ENCODE measurements around the gene LTB4R2.
"Not testable (repeated sequence)": the region's sequence is repeated elsewhere in the genome, so short reads cannot be mapped to it uniquely, and the experiment has no call there.

LTB4R2 gene

DNA sequence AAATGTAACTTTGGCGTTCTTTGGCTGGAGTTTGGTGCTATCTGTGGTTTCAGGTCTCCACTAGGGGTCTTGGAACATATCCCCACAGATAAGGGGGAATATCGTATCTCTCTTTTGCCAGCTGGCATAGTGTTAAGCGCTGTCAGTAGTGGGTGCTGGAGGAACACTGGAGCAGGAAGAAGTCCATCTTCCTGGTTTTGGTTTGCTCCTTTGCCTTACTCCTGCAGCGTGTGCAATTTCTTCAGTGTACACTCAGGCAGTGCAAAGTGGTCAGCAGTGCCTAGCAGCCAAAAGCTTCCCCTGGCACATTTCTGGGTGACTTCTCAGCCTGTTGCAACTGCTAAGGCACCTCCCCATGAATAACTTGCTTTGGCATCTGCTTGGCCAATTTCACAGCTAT is 41.6 kb downstream of the LTB4R2 start:
- Histone ChIP-seq H3K4me3 (ENCODE audit: low read depth, low read length) (no peak overlapping the region), H3K9ac (ENCODE audit: low read depth, low read length) (no peak overlapping the region), H3K9me3 (ENCODE audit: control insufficient read depth, insufficient read depth, low read length) (no peaks in the 10 kb centered on the region), H3K27ac (ENCODE audit: low read depth, low read length) (no peak overlapping the region), H3K36me3 (ENCODE audit: control insufficient read depth, insufficient read depth, low read length) (no peaks in the 10 kb centered on the region), H3K27me3 (ENCODE audit: control insufficient read depth, insufficient read depth, low read length) (peaks cover 35% of the 10 kb centered on the region), H3K4me1 (ENCODE audit: control insufficient read depth, insufficient read depth, low read length) (no peaks in the 10 kb centered on the region)

DNA sequence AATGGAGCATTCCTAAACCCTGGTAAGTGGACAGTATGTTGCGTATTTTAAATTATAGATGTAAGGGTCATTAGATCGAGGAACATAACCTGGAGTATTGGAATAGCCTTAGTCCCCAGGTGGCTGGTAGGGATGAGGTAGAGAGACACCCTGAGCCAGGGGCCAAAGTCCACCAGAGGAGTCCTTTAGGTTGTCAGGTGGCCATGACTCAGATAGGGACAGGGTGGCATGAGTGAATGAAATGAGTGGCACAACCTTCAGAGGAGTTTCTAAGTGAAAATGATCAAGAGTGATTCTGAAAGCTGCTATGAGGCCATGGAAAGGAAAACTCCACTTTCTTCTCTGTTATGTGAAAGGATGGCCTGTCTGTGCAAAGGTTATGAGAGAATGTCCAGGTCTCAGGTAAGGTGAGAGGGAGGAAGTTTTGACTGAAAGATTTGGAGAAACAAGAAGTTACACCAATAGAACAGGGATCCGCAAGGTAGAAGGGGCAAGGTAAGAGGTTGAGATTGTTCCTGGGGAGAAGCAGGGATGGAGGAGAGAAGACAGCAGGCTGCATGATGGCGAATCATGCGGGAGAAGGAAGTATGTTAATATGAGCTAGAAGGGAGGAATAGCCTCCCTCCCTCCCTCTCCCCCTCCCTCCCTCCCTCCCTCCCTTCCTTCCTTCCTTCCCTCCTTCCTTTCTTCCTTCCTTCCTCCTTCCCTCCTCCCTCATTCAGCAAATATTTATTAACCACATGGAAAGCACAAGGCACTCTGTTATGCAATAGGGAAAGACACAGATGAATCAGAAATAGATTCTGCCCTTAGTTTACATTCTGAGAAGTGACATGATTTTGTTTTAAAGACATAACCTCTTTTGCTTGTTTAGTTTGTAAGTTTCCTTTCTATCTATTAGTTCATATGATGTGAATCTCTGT is 43.9 kb downstream of the LTB4R2 start:
- peaks cover 26% of the 10 kb centered on the region for H3K27me3 ChIP-seq (ENCODE audit: control insufficient read depth, insufficient read depth, low read length)
- no peak overlapping the region for H3K9ac ChIP-seq (ENCODE audit: low read depth, low read length)

DNA sequence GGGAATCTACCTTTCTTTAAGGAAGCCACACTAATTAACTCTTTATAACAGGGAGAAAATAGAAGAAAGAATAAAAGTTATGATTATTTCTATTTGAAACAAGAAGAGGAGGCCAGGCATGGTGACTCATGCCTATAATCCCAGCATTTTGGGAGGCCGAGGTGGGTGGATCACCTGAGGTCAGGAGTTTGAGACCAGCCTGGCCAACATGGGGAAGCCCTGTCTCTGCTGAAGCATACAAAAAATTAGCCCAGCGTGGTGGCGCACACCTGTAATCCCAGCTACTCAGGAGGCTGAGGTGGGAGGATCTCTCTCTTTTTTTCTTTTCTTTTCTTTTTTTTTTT is 44.5 kb downstream of the LTB4R2 start:
- H3K4me1 ChIP-seq (ENCODE audit: control insufficient read depth, insufficient read depth, low read length); H3K9me3 ChIP-seq (ENCODE audit: control insufficient read depth, insufficient read depth, low read length); H3K36me3 ChIP-seq (ENCODE audit: control insufficient read depth, insufficient read depth, low read length); H3K27ac ChIP-seq (ENCODE audit: low read depth, low read length); H3K9ac ChIP-seq (ENCODE audit: low read depth, low read length); H3K4me3 ChIP-seq (ENCODE audit: low read depth, low read length): not testable (repeated sequence)
- peaks cover 22% of the 10 kb centered on the region for H3K27me3 ChIP-seq (ENCODE audit: control insufficient read depth, insufficient read depth, low read length)

More for the DNA sequence above, 43.9 kb downstream of the LTB4R2 start:
- Histone ChIP-seq H3K4me3 (ENCODE audit: low read depth, low read length) (no peak overlapping the region), H3K27ac (ENCODE audit: low read depth, low read length) (no peak overlapping the region), H3K9me3 (ENCODE audit: control insufficient read depth, insufficient read depth, low read length) (no peaks in the 10 kb centered on the region), H3K36me3 (ENCODE audit: control insufficient read depth, insufficient read depth, low read length) (no peaks in the 10 kb centered on the region), H3K4me1 (ENCODE audit: control insufficient read depth, insufficient read depth, low read length) (no peaks in the 10 kb centered on the region)

DNA sequence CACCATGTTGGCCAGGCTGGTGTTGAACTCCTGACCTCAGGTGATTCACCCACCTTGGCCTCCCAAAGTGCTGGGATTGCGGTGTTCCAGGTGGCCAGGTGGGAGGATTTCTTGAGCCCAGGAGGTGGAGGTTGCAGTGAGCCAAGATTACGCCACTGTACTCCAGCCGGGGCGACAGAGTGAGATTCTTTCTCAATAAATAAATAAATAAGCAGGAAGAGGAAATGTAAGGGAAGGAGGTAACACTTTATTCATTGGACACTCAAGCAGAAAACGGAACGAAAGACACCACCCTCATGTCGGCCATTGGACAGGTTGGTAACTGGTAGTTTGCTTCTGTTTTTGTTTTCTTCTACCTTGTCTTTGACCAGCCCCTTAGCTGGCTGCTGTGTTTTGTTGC is 45.1 kb downstream of the LTB4R2 start:
- Histone ChIP-seq H3K27me3 (ENCODE audit: control insufficient read depth, insufficient read depth, low read length) (peaks cover 16% of the 10 kb centered on the region), H3K36me3 (ENCODE audit: control insufficient read depth, insufficient read depth, low read length) (no peaks in the 10 kb centered on the region), H3K4me1 (ENCODE audit: control insufficient read depth, insufficient read depth, low read length) (no peaks in the 10 kb centered on the region), H3K27ac (ENCODE audit: low read depth, low read length) (no peak overlapping the region), H3K4me3 (ENCODE audit: low read depth, low read length) (no peak overlapping the region), H3K9ac (ENCODE audit: low read depth, low read length) (no peak overlapping the region), H3K9me3 (ENCODE audit: control insufficient read depth, insufficient read depth, low read length) (no peaks in the 10 kb centered on the region)

DNA sequence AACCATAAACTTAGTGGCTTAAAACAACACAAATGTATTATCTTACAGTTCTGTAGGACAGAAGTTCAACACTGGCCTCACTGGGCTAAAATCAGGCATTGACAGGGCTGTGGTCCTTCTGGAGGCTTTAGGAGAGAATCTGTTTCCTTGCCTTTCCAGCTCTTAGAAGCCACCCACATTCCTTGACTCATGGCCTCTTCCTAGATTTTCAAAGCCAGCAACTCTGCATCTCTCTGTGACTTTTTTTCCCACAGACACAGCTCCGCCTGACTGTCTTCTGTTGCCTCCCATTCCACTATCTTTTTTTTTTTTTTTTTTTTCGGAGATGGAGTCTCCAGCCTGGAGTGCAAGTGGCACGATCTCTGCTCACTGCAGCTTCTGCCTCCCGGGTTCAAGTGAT is 46.3 kb downstream of the LTB4R2 start:
- Histone ChIP-seq H3K27me3 (ENCODE audit: control insufficient read depth, insufficient read depth, low read length) (peaks cover 12% of the 10 kb centered on the region), H3K27ac (ENCODE audit: low read depth, low read length) (no peak overlapping the region), H3K4me3 (ENCODE audit: low read depth, low read length) (no peak overlapping the region), H3K4me1 (ENCODE audit: control insufficient read depth, insufficient read depth, low read length) (no peaks in the 10 kb centered on the region), H3K36me3 (ENCODE audit: control insufficient read depth, insufficient read depth, low read length) (no peaks in the 10 kb centered on the region), H3K9me3 (ENCODE audit: control insufficient read depth, insufficient read depth, low read length) (no peaks in the 10 kb centered on the region), H3K9ac (ENCODE audit: low read depth, low read length) (no peak overlapping the region)

DNA sequence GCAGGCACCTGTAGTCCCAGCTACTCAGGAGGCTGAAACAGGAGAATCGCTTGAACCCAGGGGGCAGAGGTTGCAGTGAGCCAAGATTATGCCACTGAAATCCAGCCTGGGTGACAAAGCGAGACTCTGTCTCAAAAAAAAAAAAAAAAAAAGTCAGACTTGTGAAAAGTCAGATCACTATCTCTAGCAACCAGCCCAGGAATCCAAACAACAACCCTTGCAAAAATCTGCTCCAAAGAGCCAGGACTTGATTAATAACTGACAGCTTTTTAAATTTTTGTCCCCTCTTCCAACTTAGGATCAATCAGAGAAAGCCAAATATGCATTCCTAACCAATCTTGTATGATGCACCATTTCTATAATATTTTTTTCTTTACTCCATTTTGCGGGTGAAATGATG is 50.3 kb downstream of the LTB4R2 start:
- Histone ChIP-seq H3K27ac (ENCODE audit: low read depth, low read length) (no peak overlapping the region), H3K9ac (ENCODE audit: low read depth, low read length) (no peak overlapping the region), H3K4me3 (ENCODE audit: low read depth, low read length) (no peak overlapping the region), H3K36me3 (ENCODE audit: control insufficient read depth, insufficient read depth, low read length) (no peaks in the 10 kb centered on the region), H3K9me3 (ENCODE audit: control insufficient read depth, insufficient read depth, low read length) (no peaks in the 10 kb centered on the region), H3K4me1 (ENCODE audit: control insufficient read depth, insufficient read depth, low read length) (no peaks in the 10 kb centered on the region), H3K27me3 (ENCODE audit: control insufficient read depth, insufficient read depth, low read length) (peaks cover 16% of the 10 kb centered on the region)

DNA sequence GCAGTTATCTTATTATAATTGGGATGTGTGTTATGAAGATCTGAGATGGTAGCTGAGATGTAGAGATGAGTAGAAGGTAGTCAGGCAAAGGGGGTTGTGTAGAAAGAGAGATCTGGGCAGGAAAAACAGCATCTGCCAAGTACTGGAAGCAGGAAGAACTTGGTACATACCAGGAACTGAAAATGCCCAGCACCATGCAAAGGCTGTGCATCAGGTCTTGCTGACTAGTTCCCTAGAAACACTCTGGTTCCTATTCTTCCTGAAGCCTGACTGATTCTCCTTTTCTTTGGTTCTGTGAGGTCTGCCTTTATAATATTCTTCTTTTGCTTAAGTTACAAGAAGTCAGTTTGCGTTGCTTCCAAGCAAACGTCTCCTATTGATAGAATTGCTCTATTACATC is 51.4 kb downstream of the LTB4R2 start:
- peaks cover 16% of the 10 kb centered on the region for H3K27me3 ChIP-seq (ENCODE audit: control insufficient read depth, insufficient read depth, low read length)
- H3K4me1 ChIP-seq (ENCODE audit: control insufficient read depth, insufficient read depth, low read length), result no peaks in the 10 kb centered on the region
- H3K9ac ChIP-seq (ENCODE audit: low read depth, low read length), result no peak overlapping the region
- H3K9me3 ChIP-seq (ENCODE audit: control insufficient read depth, insufficient read depth, low read length), result no peaks in the 10 kb centered on the region
- no peak overlapping the region for H3K27ac ChIP-seq (ENCODE audit: low read depth, low read length)
- no peak overlapping the region for H3K4me3 ChIP-seq (ENCODE audit: low read depth, low read length)
- H3K36me3 ChIP-seq (ENCODE audit: control insufficient read depth, insufficient read depth, low read length), result no peaks in the 10 kb centered on the region

All from HUES48 (cell line).